Smooth muscle cell of the coronary artery (primary cell): ENCODE measurements around the gene PTOV1. TPM values are rescaled to one million over a fixed set of nuclear protein-coding genes. Genes with fewer than 3 reads are reported as not detected.

Experiments used
- total RNA-seq: library from RNA; depleted of rRNA; stranded (reverse); fragments of >200 nt; gene quantifications from 2 replicates; pipeline ENCODE4 v1.2.3, GENCODE V29; 2014; ENCODE audit warnings: low replicate concordance

PTOV1 gene
- total RNA-seq = 64.5 and 72.9 TPM in 2 replicates

DNA sequence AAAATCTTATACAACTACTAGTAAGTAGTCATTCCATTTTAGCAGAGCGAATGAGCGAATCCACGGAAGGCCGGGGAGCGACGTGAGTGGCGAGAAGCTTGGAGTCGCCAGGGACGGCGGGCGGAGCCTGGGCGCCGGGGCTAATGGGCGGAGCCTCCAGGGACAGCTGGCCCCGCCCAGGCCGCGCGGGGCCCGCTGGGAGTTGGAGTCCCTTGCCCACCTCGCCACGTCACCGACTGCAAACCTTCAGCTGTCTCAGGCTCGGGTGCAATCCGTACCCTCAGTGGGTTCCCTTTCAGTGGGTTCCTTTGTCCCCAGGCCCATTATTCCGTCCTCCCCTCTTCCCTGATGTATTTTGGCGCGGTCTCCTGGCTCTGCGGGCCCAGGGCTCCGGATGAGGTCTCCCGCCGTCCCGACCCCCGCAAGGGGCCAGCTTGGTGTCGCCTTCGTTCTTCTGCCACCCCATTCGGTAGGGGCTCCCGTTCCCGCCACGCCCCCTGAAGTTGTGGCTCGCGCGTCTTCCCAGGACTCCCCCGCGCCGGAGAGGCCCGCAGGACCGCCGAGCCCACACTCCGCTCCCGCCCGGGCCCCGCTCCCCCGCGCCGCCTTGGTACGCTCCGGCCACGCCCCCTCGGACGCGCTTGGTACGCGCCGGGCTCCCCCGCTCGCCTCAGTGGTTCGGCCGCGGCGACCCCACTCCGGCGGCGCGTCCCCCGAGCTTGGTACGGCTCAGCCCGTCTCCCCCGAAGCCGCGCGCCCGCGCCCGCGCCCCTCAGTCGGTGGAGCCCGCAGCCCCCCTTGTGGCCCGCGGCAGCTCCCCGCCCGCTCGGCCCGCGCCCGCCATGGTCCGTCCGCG is at the start of gene PTOV1:
PTOV1 (plus strand) TSS at position 673 of the 856 bp plus-strand sequence.

DNA sequence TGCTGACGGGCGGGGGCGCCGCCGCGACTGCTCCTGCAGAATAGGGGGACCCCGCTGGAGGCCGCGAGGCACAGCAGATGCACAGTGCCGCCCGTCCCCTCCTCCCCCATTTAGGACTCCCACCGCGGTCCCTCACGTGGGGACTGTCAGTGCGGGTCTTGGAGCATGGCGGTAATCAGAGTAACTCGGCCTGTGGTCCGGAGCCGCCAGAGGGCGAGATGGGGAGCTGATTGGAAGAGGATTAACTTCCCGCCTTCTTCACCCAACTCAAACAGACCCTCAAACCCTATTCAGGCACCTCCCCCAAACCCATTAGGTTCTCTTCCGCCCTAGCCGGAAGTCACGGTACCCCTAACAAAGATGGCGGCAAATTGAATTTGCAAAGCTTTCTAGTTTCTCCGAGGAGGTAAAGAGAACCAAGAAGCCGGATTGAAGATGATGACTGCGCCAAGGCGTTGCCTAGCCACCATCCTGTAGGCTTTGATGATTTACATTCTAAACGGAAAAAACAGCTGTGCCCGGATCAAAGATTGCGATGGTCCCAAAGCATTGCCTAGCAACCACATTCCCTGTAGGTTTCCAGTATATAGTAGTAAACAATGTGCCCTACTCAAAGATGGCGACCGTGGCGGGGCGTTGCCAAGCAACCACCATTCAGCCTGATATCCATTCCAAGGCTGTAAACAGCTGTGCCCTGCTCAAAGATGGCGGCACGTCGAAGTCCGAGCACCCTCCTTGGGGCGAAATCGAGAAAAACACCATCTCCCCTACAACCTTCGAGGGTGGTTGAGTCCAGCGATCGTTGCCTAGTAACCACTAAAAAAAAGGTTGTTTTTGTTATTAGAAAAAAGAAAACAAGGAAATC is 37.7 kb upstream of the PTOV1 start, which contains the start of gene FUZ:
FUZ (minus strand) TSS at position 296 of the 865 bp plus-strand sequence; CDS start at position 110, 186 bp downstream.

DNA sequence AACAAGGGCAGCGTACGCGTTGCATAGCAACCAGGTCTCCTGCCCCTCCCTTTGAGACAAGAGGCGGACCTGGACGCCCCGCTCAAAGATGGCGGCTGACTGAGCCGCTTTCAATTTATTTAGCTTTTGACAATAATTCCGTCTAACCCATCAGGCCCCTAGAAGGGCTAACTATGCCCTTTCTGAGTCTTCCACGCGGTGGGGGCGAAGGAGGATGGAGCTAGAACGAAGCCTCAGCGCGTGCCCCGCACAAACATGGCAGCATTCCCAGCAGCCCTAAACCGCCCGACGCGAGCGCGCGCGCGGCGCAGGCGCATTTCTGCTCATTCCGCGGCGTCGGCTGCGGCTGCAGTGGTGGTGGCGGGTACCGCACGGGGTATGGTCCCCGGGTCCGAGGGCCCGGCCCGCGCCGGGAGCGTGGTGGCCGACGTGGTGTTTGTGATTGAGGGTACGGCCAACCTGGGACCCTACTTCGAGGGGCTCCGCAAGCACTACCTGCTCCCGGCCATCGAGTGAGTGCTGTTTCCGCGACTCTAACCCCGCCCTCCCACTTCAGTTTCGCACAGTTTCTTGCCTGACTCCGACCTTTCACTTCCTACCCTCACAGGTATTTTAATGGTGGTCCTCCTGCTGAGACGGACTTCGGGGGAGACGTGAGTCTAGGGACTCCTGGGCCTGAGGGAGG is 32.9 kb upstream of the PTOV1 start, which contains the start of gene MED25:
MED25 (plus strand) TSS at position 326 of the 685 bp plus-strand sequence; CDS start at position 379, 53 bp downstream.

DNA sequence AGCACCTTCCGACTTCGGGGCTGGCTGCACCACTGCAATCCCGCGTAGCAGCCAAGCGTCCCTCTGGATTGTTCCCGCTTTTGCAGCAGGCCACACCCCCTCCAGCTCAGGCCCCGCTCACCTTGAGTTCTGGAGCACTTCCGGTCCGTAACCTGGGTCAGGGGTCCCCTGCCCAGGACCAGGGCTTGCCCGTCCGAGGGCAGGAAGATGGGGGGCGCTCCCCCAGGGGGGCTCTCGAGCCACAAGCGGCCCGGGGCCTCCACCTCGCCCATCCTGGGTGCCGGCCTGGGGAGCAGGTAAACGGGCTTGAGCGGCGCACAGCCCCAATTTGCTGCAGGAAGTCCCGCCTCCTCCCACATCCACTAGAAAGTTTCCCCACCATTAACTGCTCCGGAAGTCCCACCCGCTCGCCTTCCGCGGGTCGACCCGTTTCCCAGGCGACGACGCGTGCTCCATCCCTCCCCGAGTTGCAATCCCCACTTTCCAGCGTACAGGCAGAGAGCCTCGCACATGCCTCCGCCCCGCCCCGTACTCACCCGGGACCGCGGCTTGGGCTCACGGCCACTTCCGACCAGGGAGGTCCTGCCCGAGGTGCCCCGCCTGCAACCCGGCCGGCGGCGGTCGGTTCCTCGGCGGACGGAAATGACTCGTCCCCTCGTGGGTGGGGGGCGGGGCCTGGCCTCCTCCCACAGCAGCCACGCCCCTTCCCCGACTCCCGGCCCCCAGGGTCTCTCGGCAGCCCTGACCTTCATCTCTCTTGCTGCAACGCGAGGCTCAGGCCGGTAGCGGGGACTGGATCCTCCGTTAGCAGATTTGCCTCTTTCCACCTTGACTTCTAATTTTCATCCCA is 16.2 kb downstream of the PTOV1 start, which contains the start of gene PNKP:
PNKP (minus strand) TSS at position 644 of the 850 bp plus-strand sequence; CDS start at position 272, 372 bp downstream.

DNA sequence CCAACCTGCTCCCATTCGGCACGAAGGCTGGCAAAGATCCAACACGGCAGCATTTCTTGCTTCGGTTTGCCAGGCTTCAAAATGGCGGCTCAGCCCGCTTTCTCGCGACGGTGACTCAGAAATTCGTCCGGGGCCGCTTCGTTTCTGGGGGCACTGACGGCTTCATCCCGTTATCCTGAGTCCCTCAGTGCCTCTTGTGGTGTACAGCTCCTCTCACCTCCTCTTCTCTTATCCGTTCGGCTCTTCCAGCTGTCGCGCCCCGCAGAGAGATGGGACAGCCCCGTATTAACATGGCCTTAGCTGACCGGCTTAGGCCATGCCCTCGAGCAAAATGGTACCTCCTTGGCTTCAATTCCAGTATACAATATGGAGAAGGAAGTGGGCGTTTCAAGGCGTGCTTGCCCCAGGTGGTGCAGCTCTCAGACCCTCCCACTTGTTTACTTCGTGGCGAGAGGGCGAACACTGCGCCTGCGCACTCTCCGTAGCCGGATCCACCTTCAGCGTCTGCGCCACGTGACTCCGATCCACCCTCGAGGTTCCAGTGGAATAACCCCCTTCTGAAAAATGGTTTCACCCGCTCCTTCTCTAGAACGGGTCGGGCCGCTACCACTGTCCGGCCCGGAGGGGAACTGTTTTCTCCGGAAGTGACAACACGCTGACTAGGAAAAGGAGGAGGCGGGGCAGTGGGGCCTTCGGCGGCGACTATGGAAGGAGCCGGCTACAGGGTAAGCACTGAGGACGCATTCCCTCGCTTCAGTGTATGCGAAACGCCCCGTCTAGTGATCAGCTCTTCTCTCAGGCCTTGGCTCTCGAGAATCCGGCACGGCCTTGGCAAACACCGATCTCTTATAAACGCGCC is 26.3 kb downstream of the PTOV1 start, which contains the start of the genes AKT1S1 and TBC1D17:
AKT1S1 (minus strand) TSS at position 336 of the 859 bp plus-strand sequence. CDS start 4,060 bp downstream, outside the sequence.
TBC1D17 (plus strand) TSS at position 683 of the 859 bp plus-strand sequence; CDS start at position 705, 22 bp downstream.

DNA sequence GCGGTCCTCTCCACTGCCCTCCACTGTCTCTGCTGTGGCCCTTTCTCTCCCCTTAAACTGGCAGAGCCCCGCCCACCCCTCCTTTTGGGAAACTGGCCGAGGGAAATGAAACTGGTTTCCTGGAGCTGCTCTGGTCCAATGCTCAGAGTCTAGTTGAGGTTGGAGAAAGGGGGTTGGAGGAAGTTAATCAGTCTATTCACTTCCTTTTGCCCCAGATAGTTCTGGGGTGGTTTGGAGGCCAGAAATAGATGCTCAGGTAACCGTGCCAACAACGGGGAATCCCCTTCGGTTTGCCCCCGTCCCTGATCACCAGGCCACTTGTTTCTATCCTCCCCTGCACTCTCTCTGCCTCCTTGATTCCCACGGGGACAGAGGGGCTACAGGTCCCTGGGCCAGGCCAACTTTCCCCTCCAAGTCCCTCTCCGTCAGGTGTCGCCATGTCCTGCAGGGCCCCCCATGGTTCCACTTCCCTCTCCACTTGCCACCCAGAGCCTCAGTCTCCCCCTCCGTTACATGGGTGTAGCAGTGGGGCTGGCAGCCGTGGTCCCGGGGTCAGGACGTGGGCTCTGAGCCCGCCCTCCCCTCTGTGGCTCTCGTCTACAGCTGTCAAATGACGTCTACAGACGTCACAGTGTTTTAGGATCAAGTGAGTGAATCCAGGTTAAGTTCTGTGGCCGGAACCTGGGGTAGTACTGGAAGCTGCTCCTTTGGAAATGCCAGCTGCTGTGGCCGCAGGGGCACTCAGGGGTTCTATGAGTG is 46.1 kb downstream of the PTOV1 start, which contains the start of gene IL4I1:
IL4I1 (minus strand) TSS at position 25 of the 759 bp plus-strand sequence. CDS start 727 bp downstream, outside the sequence.

Other genes with a start within 250 kb of the PTOV1 start
- gene RRAS, start 211.0 kb upstream of the PTOV1 start, total RNA-seq = 53.2 and 59.3 TPM in 2 replicates
- gene SCAF1, start 208.9 kb upstream of the PTOV1 start, total RNA-seq = 5.1 and 9.2 TPM in 2 replicates
- gene IRF3, start 185.3 kb upstream of the PTOV1 start, total RNA-seq = 48.9 and 55.8 TPM in 2 replicates
- 2.2 and 3.0 TPM in 2 replicates for gene BCL2L12, start 185.2 kb upstream of the PTOV1 start, total RNA-seq
- 531 and 544 TPM in 2 replicates for gene PRMT1, start 173.9 kb upstream of the PTOV1 start, total RNA-seq
- gene ADM5, start 161.6 kb upstream of the PTOV1 start, total RNA-seq = 0.15 and 0.59 TPM in 2 replicates
- 11.7 and 21.6 TPM in 2 replicates for gene CPT1C, start 160.0 kb upstream of the PTOV1 start, total RNA-seq
- 0.08 and 3.3 TPM in 2 replicates for gene TSKS, start 87.9 kb upstream of the PTOV1 start, total RNA-seq
- gene AP2A1, start 84.2 kb upstream of the PTOV1 start, total RNA-seq = 82.6 and 113 TPM in 2 replicates
- gene FUZ, start 37.9 kb upstream of the PTOV1 start, total RNA-seq = 19.3 and 21.6 TPM in 2 replicates
- gene MED25, start 32.9 kb upstream of the PTOV1 start, total RNA-seq = 13.0 and 14.7 TPM in 2 replicates
- 25.7 and 40.7 TPM in 2 replicates for gene PNKP, start 16.4 kb downstream of the PTOV1 start, total RNA-seq
- gene AKT1S1, start 26.2 kb downstream of the PTOV1 start, total RNA-seq = 7.1 and 9.8 TPM in 2 replicates
- 5.6 and 7.0 TPM in 2 replicates for gene TBC1D17, start 26.5 kb downstream of the PTOV1 start, total RNA-seq
- 0.23 TPM in 1 of 2 replicates, not detected in the other for gene IL4I1, start 45.7 kb downstream of the PTOV1 start, total RNA-seq
- 2.8 and 8.8 TPM in 2 replicates for gene ATF5, start 78.0 kb downstream of the PTOV1 start, total RNA-seq
- gene NUP62, start 78.3 kb downstream of the PTOV1 start, total RNA-seq = 17.2 and 21.4 TPM in 2 replicates
- not detected in 2 replicates for gene SIGLEC11, start 110.0 kb downstream of the PTOV1 start, total RNA-seq
- 15.9 and 17.3 TPM in 2 replicates for gene VRK3, start 174.2 kb downstream of the PTOV1 start, total RNA-seq
- 5.3 and 6.3 TPM in 2 replicates for gene ZNF473, start 174.8 kb downstream of the PTOV1 start, total RNA-seq